Loucy (cell line): ENCODE measurements around the gene CDH2.

Experiments used
- H2AFZ ChIP-seq: fragments of 200-600 bp; sonication (generic); 2 replicates; pipeline ENCODE4 v1.6.0; 2016; ENCODE audit warnings: antibody characterized with exemption, mild to moderate bottlenecking, low read length, moderate library complexity
- H3F3A ChIP-seq: fragments of 200-600 bp; 2 replicates; pipeline ENCODE4 v1.6.0; 2016; ENCODE audit warnings: antibody characterized with exemption, low read depth, mild to moderate bottlenecking
- H3K27me3 ChIP-seq: fragments of 200-600 bp; sonication (generic); 2 replicates; pipeline ENCODE4 v1.6.1; 2014; ENCODE audit warnings: low read length, mild to moderate bottlenecking; ENCODE audit not compliant: insufficient read depth, poor library complexity, severe bottlenecking
- H3K36me3 ChIP-seq: fragments of 200-600 bp; sonication (generic); 2 replicates; pipeline ENCODE4 v1.6.1; 2016; ENCODE audit warnings: low read length; ENCODE audit not compliant: insufficient read depth
- H3K4me1 ChIP-seq: fragments of 200-600 bp; sonication (generic); 2 replicates; pipeline ENCODE4 v1.5.1; 2014; ENCODE audit warnings: low read length, mild to moderate bottlenecking; ENCODE audit not compliant: insufficient read depth, poor library complexity, severe bottlenecking
- H3K4me2 ChIP-seq: fragments of 200-600 bp; sonication (generic); 2 replicates; pipeline ENCODE4 v1.6.0; 2014; ENCODE audit warnings: antibody characterized with exemption, low read length, low read depth, mild to moderate bottlenecking; ENCODE audit not compliant: poor library complexity, severe bottlenecking
- H3K4me3 ChIP-seq: fragments of 200-600 bp; sonication (generic); 2 replicates; pipeline ENCODE4 v1.5.1; 2014; ENCODE audit warnings: low read length, mild to moderate bottlenecking, mixed read lengths; ENCODE audit not compliant: poor library complexity, severe bottlenecking
- H3K79me2 ChIP-seq: fragments of 200-600 bp; sonication (generic); 2 replicates; pipeline ENCODE4 v1.6.1; 2014; ENCODE audit warnings: low read length; ENCODE audit not compliant: insufficient read depth
- H3K9ac ChIP-seq: fragments of 200-600 bp; sonication (generic); 2 replicates; pipeline ENCODE4 v1.6.0; 2014; ENCODE audit warnings: mild to moderate bottlenecking, low read depth, low read length, moderate library complexity; ENCODE audit not compliant: poor library complexity, severe bottlenecking
- H3K9me2 ChIP-seq: fragments of 200-600 bp; sonication (generic); replicated peaks from 2 replicates; pipeline ENCODE4 v1.6.1; 2016; ENCODE audit warnings: low read depth, low read length, mixed read lengths
- H3K9me3 ChIP-seq: fragments of 200-600 bp; sonication (generic); 2 replicates; pipeline ENCODE4 v1.6.1; 2014; ENCODE audit warnings: mild to moderate bottlenecking, antibody characterized with exemption, low read length, low read depth; ENCODE audit not compliant: insufficient read depth
- H4K20me1 ChIP-seq: fragments of 200-600 bp; sonication (generic); 2 replicates; pipeline ENCODE4 v1.6.0; 2014; ENCODE audit warnings: antibody characterized with exemption, low read length, mild to moderate bottlenecking; ENCODE audit not compliant: insufficient read depth, poor library complexity, severe bottlenecking
- EZH2phosphoT487 ChIP-seq: fragments of 200-600 bp; IDR thresholded peaks from 2 replicates; pipeline ENCODE4 v1.6.1; 2018; ENCODE audit warnings: antibody characterized with exemption, mild to moderate bottlenecking, moderate library complexity, borderline replicate concordance
- TF ChIP-seq, protein P1 (sequence below): fragments of 200-600 bp; sonication (generic); conservative IDR thresholded peaks from 2 replicates; pipeline ENCODE4 v1.5.1; 2014; ENCODE audit warnings: mild to moderate bottlenecking, antibody characterized with exemption, low read length

Gene CDH2

DNA sequence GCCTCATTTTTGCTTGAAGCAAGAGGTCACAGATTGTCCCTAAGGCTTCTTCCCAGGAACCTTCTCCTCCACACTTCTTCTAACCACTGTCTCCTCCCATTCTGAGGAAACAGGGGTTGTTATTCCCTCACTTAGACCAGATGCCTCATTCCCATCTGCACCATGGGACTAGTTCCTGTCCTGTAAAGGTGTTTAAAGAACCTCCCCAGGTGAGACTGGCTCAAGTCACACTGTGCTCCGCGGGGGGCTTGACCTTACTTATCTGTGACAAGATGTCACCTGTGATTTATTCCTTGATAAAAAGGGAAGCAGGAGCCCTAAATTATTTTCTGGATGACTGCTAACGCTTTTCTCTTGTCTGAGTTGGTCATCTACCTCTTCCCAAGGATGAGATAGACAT lies 8.2 kb upstream of the CDH2 start:
- H3K79me2 ChIP-seq = no peaks in the 10 kb centered on the region
- H3K4me2 ChIP-seq = no peak overlapping the region
- no peaks in the 10 kb centered on the region for H3F3A ChIP-seq
- no peaks in the 10 kb centered on the region for H3K27me3 ChIP-seq
- no peaks in the 10 kb centered on the region for H4K20me1 ChIP-seq
- H3K9ac ChIP-seq = no peak overlapping the region
- no peak overlapping the region for H3K4me3 ChIP-seq
- TF ChIP-seq, protein P1, sequence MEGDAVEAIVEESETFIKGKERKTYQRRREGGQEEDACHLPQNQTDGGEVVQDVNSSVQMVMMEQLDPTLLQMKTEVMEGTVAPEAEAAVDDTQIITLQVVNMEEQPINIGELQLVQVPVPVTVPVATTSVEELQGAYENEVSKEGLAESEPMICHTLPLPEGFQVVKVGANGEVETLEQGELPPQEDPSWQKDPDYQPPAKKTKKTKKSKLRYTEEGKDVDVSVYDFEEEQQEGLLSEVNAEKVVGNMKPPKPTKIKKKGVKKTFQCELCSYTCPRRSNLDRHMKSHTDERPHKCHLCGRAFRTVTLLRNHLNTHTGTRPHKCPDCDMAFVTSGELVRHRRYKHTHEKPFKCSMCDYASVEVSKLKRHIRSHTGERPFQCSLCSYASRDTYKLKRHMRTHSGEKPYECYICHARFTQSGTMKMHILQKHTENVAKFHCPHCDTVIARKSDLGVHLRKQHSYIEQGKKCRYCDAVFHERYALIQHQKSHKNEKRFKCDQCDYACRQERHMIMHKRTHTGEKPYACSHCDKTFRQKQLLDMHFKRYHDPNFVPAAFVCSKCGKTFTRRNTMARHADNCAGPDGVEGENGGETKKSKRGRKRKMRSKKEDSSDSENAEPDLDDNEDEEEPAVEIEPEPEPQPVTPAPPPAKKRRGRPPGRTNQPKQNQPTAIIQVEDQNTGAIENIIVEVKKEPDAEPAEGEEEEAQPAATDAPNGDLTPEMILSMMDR = no peak
- no peak for TF ChIP-seq EZH2phosphoT487
- no peaks in the 10 kb centered on the region for H3K4me1 ChIP-seq
- H3K36me3 ChIP-seq = no peaks in the 10 kb centered on the region
- H3K9me2 ChIP-seq = no peaks in the 10 kb centered on the region
- no peaks in the 10 kb centered on the region for H3K9me3 ChIP-seq
- H2AFZ ChIP-seq = no peak overlapping the region

DNA sequence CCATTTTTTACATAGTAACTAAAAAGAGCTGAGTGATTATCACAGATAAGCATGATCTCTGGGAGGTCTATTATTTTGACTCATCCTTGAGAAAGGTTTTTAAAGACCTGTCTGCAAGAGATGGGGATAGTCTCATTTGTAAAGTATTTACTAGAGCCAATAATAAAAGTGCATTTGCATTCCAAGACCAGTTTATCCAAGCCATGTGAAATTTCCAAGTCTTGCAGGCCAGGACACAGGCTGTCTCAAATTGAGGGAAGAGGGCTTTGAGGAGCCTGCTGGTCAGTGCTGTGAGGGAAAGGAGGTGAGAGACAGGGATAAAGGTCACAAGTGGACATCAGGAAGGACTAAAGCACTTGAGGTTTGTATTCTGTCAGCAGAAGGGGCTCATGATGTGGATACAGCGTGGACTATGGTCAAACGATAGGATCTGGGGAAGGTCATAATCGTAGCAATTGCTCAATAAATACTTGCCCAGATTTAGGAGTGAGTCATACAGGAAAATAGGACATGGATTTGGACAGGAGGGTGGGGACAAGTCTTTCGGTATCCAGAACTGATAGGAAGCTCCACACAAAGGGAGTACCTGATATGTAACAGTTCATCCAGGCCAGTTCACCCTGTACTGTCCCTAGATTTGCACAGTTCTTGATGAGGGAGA lies 6.6 kb upstream of the CDH2 start:
- Histone ChIP-seq H3K9me3 (no peaks in the 10 kb centered on the region), H3F3A (no peaks in the 10 kb centered on the region), H2AFZ (no peak overlapping the region), H3K27me3 (no peaks in the 10 kb centered on the region), H3K4me1 (peaks cover 5% of the 10 kb centered on the region), H3K4me2 (no peak overlapping the region), H3K9me2 (no peaks in the 10 kb centered on the region), H3K79me2 (no peaks in the 10 kb centered on the region), H3K36me3 (no peaks in the 10 kb centered on the region), H3K9ac (no peak overlapping the region), H4K20me1 (no peaks in the 10 kb centered on the region), H3K4me3 (no peak overlapping the region)
- TF ChIP-seq, protein P1 = no peak
- no peak for TF ChIP-seq EZH2phosphoT487

DNA sequence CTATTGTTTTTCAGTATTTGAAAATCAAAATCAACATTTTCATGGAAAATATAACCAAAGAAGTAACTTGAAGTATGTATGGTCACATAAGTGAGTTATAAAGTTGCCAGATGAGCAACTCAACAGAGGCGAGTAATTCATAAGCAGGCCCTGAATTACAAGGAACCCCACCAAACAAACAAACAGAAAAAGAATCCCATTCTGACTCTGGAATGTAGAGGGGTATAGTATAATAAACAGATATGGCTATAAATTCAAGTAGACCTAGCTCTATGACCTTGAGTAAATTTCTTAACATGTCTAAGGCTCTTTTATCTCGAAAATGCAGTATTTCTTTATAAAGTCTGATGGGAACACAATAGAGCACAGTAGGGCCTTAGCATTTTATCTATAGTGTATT lies 4.7 kb upstream of the CDH2 start:
- TF ChIP-seq EZH2phosphoT487 = no peak
- H3K27me3 ChIP-seq = no peaks in the 10 kb centered on the region
- H3K4me3 ChIP-seq = no peak overlapping the region
- peaks cover under 1% of the 10 kb centered on the region; the same call in 1 of the 2 replicates for H3K79me2 ChIP-seq
- no peaks in the 10 kb centered on the region for H3F3A ChIP-seq
- no peaks in the 10 kb centered on the region for H3K36me3 ChIP-seq
- H3K9me2 ChIP-seq = no peaks in the 10 kb centered on the region
- no peak overlapping the region for H3K9ac ChIP-seq
- H3K9me3 ChIP-seq = no peaks in the 10 kb centered on the region
- no peak overlapping the region for H3K4me2 ChIP-seq
- no peaks in the 10 kb centered on the region for H4K20me1 ChIP-seq
- no peak overlapping the region for H2AFZ ChIP-seq
- H3K4me1 ChIP-seq = peaks cover 9% of the 10 kb centered on the region

DNA sequence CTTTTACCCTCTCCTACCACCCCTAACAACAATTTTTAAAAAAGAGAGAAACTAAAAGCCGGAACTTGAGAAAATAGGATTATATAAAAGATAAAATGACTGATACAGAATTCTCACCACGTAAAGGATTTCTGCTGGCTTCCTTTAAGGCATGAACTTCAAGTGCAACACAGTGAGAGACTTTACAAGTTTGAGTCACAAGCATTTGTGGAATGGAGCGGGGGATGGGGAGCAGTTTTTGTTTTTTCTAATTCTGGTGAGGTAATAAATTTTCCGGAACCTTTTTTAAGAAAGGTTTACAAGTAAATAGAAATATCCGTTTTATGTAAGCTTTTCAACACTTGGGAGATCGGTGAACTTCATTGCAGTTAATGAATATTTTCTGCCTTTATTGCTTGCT lies 1.8 kb upstream of the CDH2 start:
- H2AFZ ChIP-seq = peak overlapping the region; percentile 85

More for the DNA sequence above, 1.8 kb upstream of the CDH2 start:
- peaks cover 21% of the 10 kb centered on the region for H3K4me1 ChIP-seq
- H3K27me3 ChIP-seq = no peaks in the 10 kb centered on the region
- TF ChIP-seq EZH2phosphoT487 = no peak
- TF ChIP-seq, protein P1 = no peak
- H3K36me3 ChIP-seq = no peaks in the 10 kb centered on the region
- H3F3A ChIP-seq = no peaks in the 10 kb centered on the region
- peak overlapping the region; percentile 33 for H3K9ac ChIP-seq
- peaks cover 25% of the 10 kb centered on the region for H4K20me1 ChIP-seq
- no peaks in the 10 kb centered on the region for H3K9me3 ChIP-seq
- H3K4me3 ChIP-seq = peak overlapping the region; percentile 96
- peaks cover 29% of the 10 kb centered on the region for H3K79me2 ChIP-seq
- peak overlapping the region; percentile 84 for H3K4me2 ChIP-seq
- H3K9me2 ChIP-seq = no peaks in the 10 kb centered on the region
